CD4-positive, alpha-beta T cell treated with Interleukin-17A for 4 hours (primary cell): ENCODE data around the gene KCNAB1.
"Not testable (repeated sequence)": the region's sequence is repeated elsewhere in the genome, so short reads cannot be mapped to it uniquely, and the experiment has no call there.

Experiments
- DNase-seq: peaks from one replicate; pipeline ENCODE4 v3.0.0-alpha.2; 2020; ENCODE audit warnings: mixed read lengths

Gene KCNAB1

DNA sequence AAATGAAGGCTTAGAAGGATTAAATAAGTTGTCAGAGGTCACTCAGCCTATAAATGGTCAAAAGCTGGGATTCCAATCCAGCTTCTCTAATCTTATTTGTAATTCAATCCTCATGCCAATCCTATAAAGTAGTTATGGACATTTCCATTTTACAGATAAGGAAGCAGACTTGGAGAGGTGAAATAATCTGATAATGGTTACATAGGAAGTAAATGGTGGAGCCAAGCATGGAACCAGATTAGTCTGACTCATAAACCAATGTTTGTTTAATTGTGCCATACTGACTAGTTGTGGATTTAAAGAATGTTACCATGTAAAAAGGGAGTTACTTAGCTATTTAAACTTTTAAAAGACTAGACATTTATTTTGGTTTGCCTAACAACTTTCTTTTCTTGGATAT is 59.7 kb downstream of the KCNAB1 start:
- no peak for DNase-seq

DNA sequence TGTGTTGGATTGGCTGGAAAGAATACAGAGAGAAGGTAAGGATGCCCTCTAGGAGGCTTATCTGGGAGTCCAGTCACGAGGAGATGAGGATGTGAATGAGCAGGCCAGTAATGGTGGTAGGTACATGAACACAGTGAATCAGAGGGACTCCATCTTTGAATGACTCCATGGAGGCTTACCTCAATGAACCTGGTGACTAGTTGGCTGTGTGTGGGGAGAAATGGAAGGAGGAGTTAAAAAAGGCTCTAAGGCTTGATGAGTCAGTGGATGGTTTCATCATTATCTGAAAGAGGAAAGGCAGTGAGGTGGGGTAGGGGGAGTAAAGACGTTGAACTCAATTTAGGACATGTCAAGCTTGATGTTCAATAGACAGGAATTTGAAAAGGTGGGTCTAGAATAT is 61.1 kb downstream of the KCNAB1 start:
- DNase-seq: no peak

DNA sequence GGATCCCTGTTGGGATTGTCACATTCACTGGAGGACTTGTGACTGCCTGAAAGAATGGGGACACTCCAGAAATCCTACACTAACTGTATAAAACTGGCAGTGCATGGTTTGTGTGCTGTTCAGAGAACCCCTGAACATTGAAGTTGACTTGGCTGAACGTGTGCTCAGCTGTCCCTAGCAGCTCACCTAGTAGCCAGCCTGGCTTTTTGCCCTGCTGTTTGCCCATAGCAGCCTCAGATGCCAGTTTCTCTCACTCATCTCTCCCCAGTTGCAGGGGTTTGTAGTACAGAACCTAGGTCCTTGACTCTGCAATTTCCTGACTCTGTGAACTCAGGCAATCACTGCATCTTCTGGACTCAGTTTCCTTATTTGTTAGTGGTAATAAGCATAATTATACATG is 63.0 kb downstream of the KCNAB1 start:
- no peak for DNase-seq

DNA sequence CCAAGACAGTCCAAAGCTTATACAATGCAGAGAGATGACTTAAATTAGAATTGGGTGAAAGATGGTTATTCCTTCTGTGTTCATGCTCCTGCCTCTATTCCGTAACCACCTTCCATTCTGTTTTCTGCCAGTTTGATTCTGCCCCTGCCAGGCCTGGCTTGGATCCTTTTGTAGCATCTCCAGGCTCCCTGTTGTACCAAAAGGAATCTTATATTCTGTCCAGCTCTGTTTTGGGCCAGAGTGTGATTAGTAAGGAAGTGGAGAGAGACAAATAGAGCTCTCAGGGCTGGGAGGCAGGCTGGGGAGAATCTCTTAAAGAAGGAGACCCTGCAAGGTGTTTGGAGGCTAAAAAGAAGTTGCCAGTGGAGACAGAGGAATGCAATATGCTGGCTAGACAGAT is 63.8 kb downstream of the KCNAB1 start:
- no peak for DNase-seq

- no peak for DNase-seq
These were observed 66.9 kb downstream of the KCNAB1 start for GRCh38 chr3:156187146-156187769.

DNA sequence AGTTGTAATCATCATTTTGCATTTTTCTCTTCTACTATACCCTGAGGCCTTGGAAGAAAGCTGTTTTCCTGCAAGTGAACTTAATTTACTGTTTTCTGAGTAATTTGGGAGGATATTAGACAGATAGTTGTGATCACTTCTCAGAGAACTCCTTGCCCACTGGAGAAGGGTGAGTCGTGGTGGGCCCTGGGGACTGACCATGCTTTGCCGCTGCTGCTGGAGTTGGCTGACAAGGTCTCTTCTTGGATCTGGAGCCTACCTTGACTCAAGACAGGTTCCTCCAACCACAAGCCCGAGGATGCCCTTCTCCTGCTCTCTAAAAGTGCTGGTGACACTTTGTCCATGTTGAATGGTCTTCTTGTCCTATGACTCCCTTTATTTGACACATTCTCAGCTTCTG is 68.4 kb downstream of the KCNAB1 start:
- DNase-seq: no peak

DNA sequence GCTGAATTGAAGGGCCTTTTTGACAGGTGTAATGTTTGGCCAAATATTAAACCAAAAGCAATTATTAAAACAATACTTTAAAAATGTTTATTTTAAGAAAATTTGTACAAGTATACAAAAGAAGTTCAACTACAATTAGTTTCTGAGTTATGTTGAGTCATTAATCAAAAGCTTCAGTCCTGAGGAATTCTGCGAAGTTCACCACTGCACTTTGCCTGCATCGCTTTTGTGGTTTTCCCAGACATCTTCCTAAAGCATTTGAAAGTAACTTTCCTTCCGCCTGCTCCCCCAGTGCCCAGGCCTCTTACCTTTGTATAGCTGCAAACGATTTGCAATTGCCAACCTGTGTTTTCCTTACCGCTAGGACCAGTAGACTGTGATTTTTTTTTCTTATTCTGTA is 69.5 kb downstream of the KCNAB1 start:
- no peak for DNase-seq

DNA sequence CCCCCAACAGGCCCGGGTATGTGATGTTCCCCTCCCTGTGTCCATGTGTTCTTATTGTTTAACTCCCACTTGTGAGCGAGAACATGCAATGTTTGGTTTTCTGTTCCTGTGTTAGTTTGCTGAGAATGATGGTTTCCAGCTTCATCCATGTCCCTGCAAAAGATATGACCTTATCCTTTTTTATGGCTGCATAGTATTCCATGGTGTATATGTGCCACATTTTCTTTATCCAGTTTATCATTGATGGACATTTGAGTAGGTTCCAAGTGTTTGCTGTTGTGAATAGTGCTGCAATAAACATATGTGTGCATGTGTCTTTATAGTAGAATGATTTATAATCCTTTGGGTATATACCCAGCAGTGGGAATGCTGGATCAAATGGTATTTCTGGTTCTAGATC is 74.6 kb downstream of the KCNAB1 start:
- not testable (repeated sequence) for DNase-seq

GRCh38 chr3:156197152-156197551 is 76.8 kb downstream of the KCNAB1 start:
- not testable (repeated sequence) for DNase-seq

DNA sequence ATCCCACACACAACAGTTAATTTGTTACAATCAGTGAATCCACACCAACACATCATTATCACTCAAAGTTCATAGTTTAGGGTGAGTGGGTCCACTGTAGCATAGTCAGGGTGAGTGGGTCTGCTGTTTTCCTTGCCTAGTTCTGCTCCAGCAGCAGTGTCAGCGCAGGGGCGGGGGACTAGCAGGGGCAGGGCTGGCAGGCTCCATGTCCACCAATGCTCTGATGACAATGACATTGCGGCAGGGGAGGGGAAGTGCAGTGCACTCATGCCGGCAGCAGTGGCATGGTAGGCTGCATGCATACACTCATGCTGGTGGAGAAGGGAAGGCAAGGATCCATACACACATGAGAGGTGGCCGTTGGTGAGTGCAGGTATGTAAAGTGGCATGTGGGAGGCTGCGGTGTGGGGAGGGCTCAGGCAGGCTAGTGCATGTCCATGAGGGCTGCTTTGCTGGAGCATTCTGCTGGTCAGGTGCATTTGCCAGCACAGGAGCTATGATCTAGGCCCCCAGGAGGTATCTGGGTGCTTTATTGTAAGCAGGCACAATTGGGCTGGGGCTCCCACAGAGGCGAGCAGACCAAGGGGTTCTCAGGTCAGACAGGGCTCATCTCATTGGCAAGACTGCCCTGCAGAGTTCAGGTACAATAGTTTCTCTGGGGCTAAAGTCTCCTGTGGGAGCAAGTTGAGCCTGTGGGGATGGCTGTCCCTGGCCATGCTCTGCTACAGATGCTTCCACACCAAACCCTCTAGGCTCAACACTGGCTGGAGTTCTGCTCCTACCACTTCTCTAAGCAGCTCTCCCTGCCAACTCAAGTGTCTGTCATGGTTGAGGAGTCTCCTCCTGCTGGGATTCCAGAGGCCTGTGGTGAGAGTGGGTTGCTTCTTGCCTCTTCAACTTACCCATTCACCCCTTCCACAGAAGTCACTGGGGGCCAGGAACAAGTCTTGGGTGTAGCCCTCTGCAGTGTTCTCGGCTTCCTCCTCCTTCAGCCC is 81.3 kb downstream of the KCNAB1 start:
- no peak for DNase-seq

DNA sequence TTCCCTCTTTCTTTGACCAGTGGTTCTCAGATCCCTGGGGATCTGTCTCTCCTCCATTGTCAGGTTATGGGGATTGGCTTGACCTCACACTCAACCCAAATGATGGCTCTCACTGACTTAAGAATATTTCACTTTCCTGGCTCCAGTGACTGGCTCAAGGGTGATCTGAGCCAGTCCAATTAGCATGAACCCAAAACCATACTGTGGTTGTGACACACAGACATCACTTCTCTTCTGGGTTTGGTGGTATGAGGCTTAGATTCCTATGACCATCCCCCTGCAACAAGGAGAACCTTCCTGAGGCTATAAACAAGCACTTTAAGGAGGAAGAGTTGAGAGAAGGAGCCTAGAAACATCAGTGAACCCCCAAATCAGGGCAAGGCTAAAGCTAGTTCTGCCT is 85.8 kb downstream of the KCNAB1 start:
- DNase-seq: no peak

GRCh38 chr3:156207802-156208685 is 87.7 kb downstream of the KCNAB1 start:
- no peak for DNase-seq

- DNase-seq: no peak
These were observed 89.4 kb downstream of the KCNAB1 start for GRCh38 chr3:156209631-156210335.

GRCh38 chr3:156211583-156211982 is 91.2 kb downstream of the KCNAB1 start:
- no peak for DNase-seq

DNA sequence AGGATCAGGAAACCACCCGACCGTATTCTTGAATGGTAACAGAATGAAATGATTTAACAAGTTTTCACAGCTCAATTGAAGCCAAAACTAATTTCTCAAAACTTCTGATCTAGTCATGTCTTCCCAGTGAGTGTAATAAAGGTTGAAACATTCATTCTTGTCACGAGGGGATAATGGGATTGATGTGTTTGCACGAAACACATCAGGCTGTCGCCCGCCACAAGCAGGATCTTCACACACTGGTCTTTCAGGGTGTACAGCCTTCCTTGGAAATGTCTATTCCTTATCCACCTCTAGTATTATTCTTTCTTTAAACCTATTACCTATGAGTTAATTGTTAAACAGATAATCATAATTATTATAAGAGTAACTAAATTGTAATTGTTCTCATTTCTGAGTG is 94.3 kb downstream of the KCNAB1 start:
- no peak for DNase-seq

GRCh38 chr3:156215751-156216150 is 95.4 kb downstream of the KCNAB1 start:
- no peak for DNase-seq

DNA sequence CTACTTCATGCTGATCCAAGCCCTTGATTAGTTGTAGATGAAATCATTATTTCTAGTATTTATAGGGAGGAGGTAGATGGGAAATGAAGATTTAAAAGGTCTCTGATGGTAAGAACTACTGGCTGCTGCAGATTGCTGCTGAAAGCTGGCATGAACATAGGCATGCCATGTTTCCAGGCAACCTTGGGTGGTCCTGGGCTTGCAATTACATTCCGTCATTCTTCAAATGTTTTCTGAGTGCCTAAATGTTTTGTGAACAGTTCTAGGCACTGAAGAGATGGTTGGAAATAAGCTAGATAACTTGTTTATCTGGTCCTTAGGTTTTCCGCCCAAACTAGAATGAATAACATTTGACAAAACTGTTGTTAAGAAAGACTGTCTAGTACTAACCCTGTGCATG is 95.8 kb downstream of the KCNAB1 start:
- no peak for DNase-seq

DNA sequence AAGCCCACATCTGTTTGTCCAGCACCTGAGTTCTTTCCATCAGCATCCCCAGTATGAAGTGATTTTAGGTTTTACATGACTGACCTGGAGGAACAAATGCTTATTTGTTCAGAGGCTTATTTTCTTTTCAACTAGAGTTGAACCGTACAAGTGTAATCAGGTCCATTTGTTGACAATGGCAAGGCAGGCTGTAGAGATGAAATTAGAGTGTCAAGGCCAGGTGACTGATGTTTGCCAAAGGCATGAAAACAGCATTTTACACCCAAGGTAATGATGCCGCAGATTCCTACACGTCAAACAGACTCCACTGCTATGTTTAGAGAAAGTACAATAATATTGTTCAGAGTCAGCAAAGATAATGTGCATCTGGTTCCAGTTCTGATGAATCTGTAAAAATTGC is 96.5 kb downstream of the KCNAB1 start:
- DNase-seq: no peak

- DNase-seq: no peak
These were observed 97.4 kb downstream of the KCNAB1 start for GRCh38 chr3:156217674-156218352.

- DNase-seq: no peak
These were observed 98.0 kb downstream of the KCNAB1 start for GRCh38 chr3:156218353-156218744.

- DNase-seq: not testable (repeated sequence)
These were observed 102.0 kb downstream of the KCNAB1 start for GRCh38 chr3:156222381-156222780.

GRCh38 chr3:156224046-156224445 is 103.7 kb downstream of the KCNAB1 start:
- not testable (repeated sequence) for DNase-seq
